ENCODE measurements around the gene KLLN.
"Not testable (repeated sequence)": the region's sequence is repeated elsewhere in the genome, so short reads cannot be mapped to it uniquely, and the experiment has no call there.

Gene KLLN

GRCh38 chr10:87841186-87841585 is 22.1 kb downstream of the KLLN start:
- Histone ChIP-seq H3K4me3 (ENCODE audit: low read length) (no peak overlapping the region), H3K4me1 (ENCODE audit: insufficient read depth, low read length) (no peaks in the 10 kb centered on the region), H3K9me3 (ENCODE audit: insufficient read depth, low read depth, low read length) (no peaks in the 10 kb centered on the region), H3K9ac (ENCODE audit: low read depth, low read length) (no peak overlapping the region), H3K27ac (ENCODE audit: low read depth, low read length) (no peak overlapping the region), H3K27me3 (ENCODE audit: insufficient read depth, low read length) (no peaks in the 10 kb centered on the region), H3K36me3 (ENCODE audit: insufficient read depth, low read length) (no peaks in the 10 kb centered on the region)
- WGBS, result 97% methylated on average over 2 of the region's 3 CpGs

DNA sequence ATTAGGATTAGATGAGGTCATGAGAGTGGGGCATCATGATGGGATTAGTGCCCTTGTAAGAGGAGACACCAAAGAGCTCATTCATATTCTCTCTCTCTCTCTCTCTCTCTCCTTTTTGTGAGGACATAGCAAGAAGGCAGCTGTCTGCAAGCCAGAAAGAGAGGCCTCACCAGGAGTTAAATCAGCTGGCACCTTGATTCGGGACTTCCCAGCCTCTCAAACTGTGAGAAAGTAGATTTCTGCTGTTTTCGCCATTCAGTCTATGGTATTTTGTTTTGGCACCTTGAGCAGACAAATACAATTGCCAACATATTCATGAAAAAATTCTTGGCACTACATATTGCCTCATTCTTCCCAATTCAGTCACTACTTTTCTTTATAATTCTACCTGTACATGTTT is 24.7 kb downstream of the KLLN start:
- Histone ChIP-seq H3K4me1 (ENCODE audit: insufficient read depth, low read length) (no peaks in the 10 kb centered on the region), H3K36me3 (ENCODE audit: insufficient read depth, low read length) (no peaks in the 10 kb centered on the region), H3K4me3 (ENCODE audit: low read length) (no peak overlapping the region), H3K9ac (ENCODE audit: low read depth, low read length) (no peak overlapping the region), H3K9me3 (ENCODE audit: insufficient read depth, low read depth, low read length) (no peaks in the 10 kb centered on the region), H3K27me3 (ENCODE audit: insufficient read depth, low read length) (no peaks in the 10 kb centered on the region), H3K27ac (ENCODE audit: low read depth, low read length) (no peak overlapping the region)
- WGBS, result 94% methylated on average over 2 of the region's 2 CpGs

DNA sequence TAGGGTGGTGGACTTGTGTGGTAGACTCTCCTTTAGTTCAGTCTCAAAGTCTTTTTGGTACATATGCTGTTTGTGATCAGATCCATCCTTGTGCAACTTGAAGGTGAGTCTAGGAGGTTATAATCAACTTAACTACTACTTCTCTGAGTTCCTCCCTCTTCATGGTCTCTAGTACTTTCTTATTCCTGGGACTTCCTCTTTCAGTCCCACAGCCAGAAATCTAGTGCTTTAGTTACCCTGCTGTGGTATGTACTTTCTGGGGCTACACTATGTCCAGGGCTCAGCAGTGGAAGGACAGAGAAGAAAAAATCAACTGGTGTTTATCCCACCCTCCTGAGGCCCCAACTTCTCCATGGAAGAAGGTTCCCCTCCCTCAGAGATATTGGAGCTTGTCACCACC is 25.9 kb downstream of the KLLN start:
- Histone ChIP-seq H3K36me3 (ENCODE audit: insufficient read depth, low read length) (no peaks in the 10 kb centered on the region), H3K4me1 (ENCODE audit: insufficient read depth, low read length) (no peaks in the 10 kb centered on the region), H3K9me3 (ENCODE audit: insufficient read depth, low read depth, low read length) (no peaks in the 10 kb centered on the region), H3K27me3 (ENCODE audit: insufficient read depth, low read length) (no peaks in the 10 kb centered on the region), H3K9ac (ENCODE audit: low read depth, low read length) (no peak overlapping the region), H3K4me3 (ENCODE audit: low read length) (no peak overlapping the region), H3K27ac (ENCODE audit: low read depth, low read length) (no peak overlapping the region)

- Histone ChIP-seq H3K36me3 (ENCODE audit: insufficient read depth, low read length) (no peaks in the 10 kb centered on the region), H3K9ac (ENCODE audit: low read depth, low read length) (no peak overlapping the region), H3K9me3 (ENCODE audit: insufficient read depth, low read depth, low read length) (no peaks in the 10 kb centered on the region), H3K27ac (ENCODE audit: low read depth, low read length) (no peak overlapping the region), H3K4me3 (ENCODE audit: low read length) (no peak overlapping the region), H3K27me3 (ENCODE audit: insufficient read depth, low read length) (no peaks in the 10 kb centered on the region), H3K4me1 (ENCODE audit: insufficient read depth, low read length) (no peaks in the 10 kb centered on the region)
- WGBS, result 85% methylated on average over 3 of the region's 4 CpGs
Observed at GRCh38 chr10:87836098-87836497, 27.2 kb downstream of the KLLN start.

GRCh38 chr10:87829986-87830729 is 33.2 kb downstream of the KLLN start:
- Histone ChIP-seq H3K9ac (ENCODE audit: low read depth, low read length) (no peak overlapping the region), H3K4me3 (ENCODE audit: low read length) (no peak overlapping the region), H3K27me3 (ENCODE audit: insufficient read depth, low read length) (no peaks in the 10 kb centered on the region), H3K27ac (ENCODE audit: low read depth, low read length) (no peak overlapping the region), H3K4me1 (ENCODE audit: insufficient read depth, low read length) (no peaks in the 10 kb centered on the region), H3K36me3 (ENCODE audit: insufficient read depth, low read length) (no peaks in the 10 kb centered on the region), H3K9me3 (ENCODE audit: insufficient read depth, low read depth, low read length) (no peaks in the 10 kb centered on the region)

- not testable (repeated sequence) for H3K4me1 ChIP-seq (ENCODE audit: insufficient read depth, low read length); H3K27ac ChIP-seq (ENCODE audit: low read depth, low read length); H3K36me3 ChIP-seq (ENCODE audit: insufficient read depth, low read length); H3K9ac ChIP-seq (ENCODE audit: low read depth, low read length); H3K27me3 ChIP-seq (ENCODE audit: insufficient read depth, low read length); H3K4me3 ChIP-seq (ENCODE audit: low read length); H3K9me3 ChIP-seq (ENCODE audit: insufficient read depth, low read depth, low read length)
- WGBS, result 92% methylated on average over 4 of the region's 4 CpGs
Observed at GRCh38 chr10:87829051-87829450, 34.3 kb downstream of the KLLN start.

DNA sequence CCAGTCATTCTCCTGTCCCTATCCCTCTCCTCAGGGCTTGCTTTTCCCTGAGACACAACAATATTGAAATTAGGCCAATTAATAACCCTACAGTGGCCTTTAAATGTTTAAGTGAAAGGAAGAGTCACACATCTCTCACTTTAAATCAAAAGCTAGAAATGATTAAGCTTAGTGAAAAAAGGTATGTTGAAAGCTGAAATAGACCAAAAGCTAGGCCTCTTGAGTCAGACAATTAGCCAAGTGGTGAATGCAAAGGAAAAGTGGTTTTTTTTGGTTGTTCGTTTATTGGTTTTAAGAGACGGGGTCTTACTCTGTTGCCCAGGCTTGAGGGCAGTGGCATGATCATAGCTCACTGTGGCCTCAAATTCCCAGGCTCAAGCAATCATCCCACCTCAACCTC is 35.7 kb downstream of the KLLN start:
- WGBS, result 96% methylated on average over 2 of the region's 2 CpGs
- Histone ChIP-seq H3K9ac (ENCODE audit: low read depth, low read length) (no peak overlapping the region), H3K4me3 (ENCODE audit: low read length) (no peak overlapping the region), H3K9me3 (ENCODE audit: insufficient read depth, low read depth, low read length) (no peaks in the 10 kb centered on the region), H3K4me1 (ENCODE audit: insufficient read depth, low read length) (no peaks in the 10 kb centered on the region), H3K27ac (ENCODE audit: low read depth, low read length) (no peak overlapping the region), H3K27me3 (ENCODE audit: insufficient read depth, low read length) (no peaks in the 10 kb centered on the region), H3K36me3 (ENCODE audit: insufficient read depth, low read length) (no peaks in the 10 kb centered on the region)

DNA sequence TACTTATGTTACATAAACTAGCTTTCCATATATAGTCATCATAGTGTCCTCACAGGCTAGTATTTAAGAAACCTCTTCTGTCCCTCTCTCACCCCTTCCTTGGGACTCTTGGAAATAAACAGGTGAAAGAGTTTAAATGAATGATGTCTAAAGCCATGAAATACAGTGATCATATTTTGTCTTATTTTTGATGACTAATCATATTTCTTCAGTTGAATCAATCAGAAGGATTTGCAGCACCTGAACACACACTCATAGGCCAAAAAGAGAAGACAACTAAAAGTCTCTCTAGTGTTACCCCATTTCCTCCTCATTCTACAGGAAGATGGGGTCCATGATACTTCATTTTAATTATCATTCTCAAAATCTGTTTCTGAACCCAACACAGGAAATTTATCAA is 36.7 kb downstream of the KLLN start:
- H3K27me3 ChIP-seq (ENCODE audit: insufficient read depth, low read length), result no peaks in the 10 kb centered on the region
- no peaks in the 10 kb centered on the region for H3K9me3 ChIP-seq (ENCODE audit: insufficient read depth, low read depth, low read length)
- no peaks in the 10 kb centered on the region for H3K4me1 ChIP-seq (ENCODE audit: insufficient read depth, low read length)
- H3K27ac ChIP-seq (ENCODE audit: low read depth, low read length), result no peak overlapping the region
- no peaks in the 10 kb centered on the region for H3K36me3 ChIP-seq (ENCODE audit: insufficient read depth, low read length)
- H3K4me3 ChIP-seq (ENCODE audit: low read length), result no peak overlapping the region
- H3K9ac ChIP-seq (ENCODE audit: low read depth, low read length), result no peak overlapping the region

GRCh38 chr10:87819289-87819585 is 44.1 kb downstream of the KLLN start:
- no peaks in the 10 kb centered on the region for H3K9me3 ChIP-seq (ENCODE audit: insufficient read depth, low read depth, low read length)
- peaks cover 2% of the 10 kb centered on the region; the same call in 1 of the 2 replicates for H3K36me3 ChIP-seq (ENCODE audit: insufficient read depth, low read length)
- H3K4me1 ChIP-seq (ENCODE audit: insufficient read depth, low read length), result peaks cover 15% of the 10 kb centered on the region
- H3K27me3 ChIP-seq (ENCODE audit: insufficient read depth, low read length), result peaks cover 5% of the 10 kb centered on the region; the same call in 1 of the 2 replicates
- peak overlapping the region; percentile 78 for H3K4me3 ChIP-seq (ENCODE audit: low read length)
- 97% methylated on average over 4 of the region's 6 CpGs for WGBS
- H3K27ac ChIP-seq (ENCODE audit: low read depth, low read length), result no peak overlapping the region
- no peak overlapping the region for H3K9ac ChIP-seq (ENCODE audit: low read depth, low read length)

- peak overlapping the region; percentile 87; the same call in 1 of the 2 replicates for H3K27ac ChIP-seq (ENCODE audit: low read depth, low read length)
Observed at GRCh38 chr10:87818505-87819288, 44.6 kb downstream of the KLLN start.

GRCh38 chr10:87817609-87818504 is 45.5 kb downstream of the KLLN start, which contains the start of gene ATAD1:
TSS of gene ATAD1 (minus strand) at chr10:87818226. CDS start at chr10:87814599, 3,627 bp downstream.
- Histone ChIP-seq H3K4me3 (ENCODE audit: low read length) (peak within 1 kb of the TSS; percentile 78), H3K27me3 (ENCODE audit: insufficient read depth, low read length) (peaks cover 5% of the 10 kb centered on the region; the same call in 1 of the 2 replicates), H3K4me1 (ENCODE audit: insufficient read depth, low read length) (peaks cover 15% of the 10 kb centered on the region), H3K36me3 (ENCODE audit: insufficient read depth, low read length) (peaks cover 16% of the 10 kb centered on the region), H3K27ac (ENCODE audit: low read depth, low read length) (peak within 1 kb of the TSS; percentile 87), H3K9me3 (ENCODE audit: insufficient read depth, low read depth, low read length) (no peaks in the 10 kb centered on the region), H3K9ac (ENCODE audit: low read depth, low read length) (peak within 1 kb of the TSS; percentile 87)
- WGBS, result under 1% methylated on average over 60 of the region's 60 CpGs

More at GRCh38 chr10:87818505-87819288, 44.6 kb downstream of the KLLN start:
- H3K27me3 ChIP-seq (ENCODE audit: insufficient read depth, low read length), result peaks cover 5% of the 10 kb centered on the region; the same call in 1 of the 2 replicates
- H3K9ac ChIP-seq (ENCODE audit: low read depth, low read length), result peak overlapping the region; percentile 87
- H3K4me1 ChIP-seq (ENCODE audit: insufficient read depth, low read length), result peaks cover 15% of the 10 kb centered on the region
- peaks cover 8% of the 10 kb centered on the region for H3K36me3 ChIP-seq (ENCODE audit: insufficient read depth, low read length)
- WGBS, result 19% methylated on average over 28 of the region's 29 CpGs
- no peaks in the 10 kb centered on the region for H3K9me3 ChIP-seq (ENCODE audit: insufficient read depth, low read depth, low read length)
- peak overlapping the region; percentile 78 for H3K4me3 ChIP-seq (ENCODE audit: low read length)

Data from HUES64 (cell line).